HG03439 (cell line): ENCODE measurements around the gene EMC10.

Experiments
- ATAC-seq: cut with Tn5 transposase; IDR thresholded peaks from one replicate; pipeline ENCODE4 v1.9.1; 2021; ENCODE audit warnings: mild to moderate bottlenecking, moderate library complexity; ENCODE audit not compliant: unreplicated experiment

EMC10 gene

GRCh38 chr19:50537769-50538230 is 61.5 kb downstream of the EMC10 start:
- ATAC-seq: no peak
